HG02885 (cell line): Measurements from ENCODE around the gene RNF207.
A peak's percentile ranks its signal among the peaks of the same experiment; 100 is the strongest.

Source experiments
- ATAC-seq: cut with Tn5 transposase; IDR thresholded peaks from one replicate; pipeline ENCODE4 v1.9.1; 2021; ENCODE audit warnings: mild to moderate bottlenecking; ENCODE audit not compliant: unreplicated experiment, poor library complexity

RNF207 gene

DNA sequence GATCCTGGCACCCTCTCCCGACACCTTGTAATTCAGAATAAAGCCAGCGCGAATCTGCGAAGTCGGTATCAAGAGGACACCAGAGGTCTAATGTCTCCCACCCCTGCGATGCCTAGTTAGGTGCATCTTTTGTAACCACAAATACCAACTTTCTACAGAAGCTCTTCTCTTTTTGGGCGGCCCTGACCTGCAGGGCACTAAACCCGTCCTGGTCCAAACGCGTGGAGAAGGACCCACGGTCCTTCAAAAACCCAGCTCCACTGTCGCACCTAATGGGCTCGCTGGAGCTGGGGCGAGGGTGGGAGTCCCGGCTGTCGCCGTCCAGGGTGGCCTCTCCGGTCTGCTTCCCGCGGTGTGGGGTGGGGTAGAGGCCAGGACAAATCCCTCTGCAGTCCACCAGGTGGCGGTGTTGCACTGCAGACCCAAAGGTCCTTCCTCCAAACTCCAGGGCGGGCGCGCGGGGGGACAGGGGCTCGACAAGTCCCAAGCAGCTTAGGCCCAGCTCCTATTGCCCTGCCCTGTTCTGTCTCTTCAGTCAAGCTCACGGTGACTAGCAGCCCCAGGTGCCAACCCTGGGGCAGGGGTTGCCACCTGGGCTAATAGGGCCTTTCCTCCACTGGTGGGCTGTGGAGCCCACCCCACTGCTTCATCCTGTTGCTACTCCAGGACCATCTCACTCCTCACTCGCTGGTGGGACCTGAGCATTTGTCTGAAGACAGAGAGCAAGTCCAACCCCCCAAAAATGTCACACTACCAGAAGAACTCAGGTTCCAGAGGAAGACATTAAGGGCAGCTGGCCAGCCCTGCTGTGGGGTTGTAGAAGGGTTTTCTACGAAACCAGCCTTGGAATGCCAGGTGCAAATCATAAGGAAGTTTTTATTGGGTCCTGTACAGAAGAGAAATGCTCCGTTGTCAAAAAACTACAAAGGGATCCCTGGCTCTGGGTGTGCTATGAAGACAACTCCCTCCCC lies 40.9 kb downstream of the RNF207 start:
- ATAC-seq: peak; percentile 44

DNA sequence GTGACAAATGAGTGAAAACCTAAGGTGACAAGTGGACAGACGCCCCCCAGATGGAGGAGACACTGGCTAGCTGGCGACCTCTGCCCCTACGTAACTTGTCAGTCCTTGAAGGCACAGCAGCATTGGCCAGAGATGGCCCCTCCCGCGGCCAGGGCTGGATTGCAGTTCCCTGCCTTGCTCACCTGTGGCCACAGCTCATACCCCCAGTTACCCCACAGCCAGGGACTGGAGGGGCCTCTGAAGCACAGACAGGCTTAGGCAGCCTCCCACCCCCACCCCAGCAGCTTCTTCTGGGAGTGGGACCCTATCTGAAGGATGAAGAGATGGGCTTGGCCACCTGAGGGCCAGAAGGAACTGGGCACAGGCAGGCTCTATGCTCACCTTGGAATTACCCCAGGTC lies 41.7 kb downstream of the RNF207 start:
- no peak for ATAC-seq

DNA sequence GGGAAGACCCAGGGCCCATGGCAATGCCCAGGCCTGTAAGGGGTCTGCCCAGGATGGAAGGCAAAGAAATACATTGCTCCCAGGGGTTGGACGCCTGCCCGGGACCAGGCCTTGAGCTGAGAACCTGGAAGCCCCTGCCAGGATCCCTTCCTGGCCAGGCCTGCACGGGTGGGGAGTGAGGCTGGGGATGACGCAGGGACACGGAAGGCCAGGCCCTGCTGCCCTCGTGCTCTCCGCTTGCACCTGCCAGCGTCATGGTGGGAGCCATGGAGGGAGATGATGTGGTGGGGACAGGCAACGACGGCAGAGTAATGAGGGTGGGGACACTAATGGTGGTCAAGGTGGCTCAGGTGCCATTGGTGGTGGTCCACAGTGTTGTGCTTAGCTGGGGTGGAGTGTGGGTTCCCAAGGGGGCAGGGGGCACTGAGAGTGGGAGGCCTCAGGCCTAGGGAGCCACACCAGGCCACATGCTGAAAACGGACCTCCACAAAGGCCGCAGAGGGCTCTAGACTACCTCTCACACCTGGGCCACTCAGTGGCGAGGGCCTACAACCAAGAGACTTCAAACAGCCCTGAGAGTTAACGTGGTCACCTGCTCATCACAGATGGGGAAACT lies 42.4 kb downstream of the RNF207 start:
- ATAC-seq: no peak

DNA sequence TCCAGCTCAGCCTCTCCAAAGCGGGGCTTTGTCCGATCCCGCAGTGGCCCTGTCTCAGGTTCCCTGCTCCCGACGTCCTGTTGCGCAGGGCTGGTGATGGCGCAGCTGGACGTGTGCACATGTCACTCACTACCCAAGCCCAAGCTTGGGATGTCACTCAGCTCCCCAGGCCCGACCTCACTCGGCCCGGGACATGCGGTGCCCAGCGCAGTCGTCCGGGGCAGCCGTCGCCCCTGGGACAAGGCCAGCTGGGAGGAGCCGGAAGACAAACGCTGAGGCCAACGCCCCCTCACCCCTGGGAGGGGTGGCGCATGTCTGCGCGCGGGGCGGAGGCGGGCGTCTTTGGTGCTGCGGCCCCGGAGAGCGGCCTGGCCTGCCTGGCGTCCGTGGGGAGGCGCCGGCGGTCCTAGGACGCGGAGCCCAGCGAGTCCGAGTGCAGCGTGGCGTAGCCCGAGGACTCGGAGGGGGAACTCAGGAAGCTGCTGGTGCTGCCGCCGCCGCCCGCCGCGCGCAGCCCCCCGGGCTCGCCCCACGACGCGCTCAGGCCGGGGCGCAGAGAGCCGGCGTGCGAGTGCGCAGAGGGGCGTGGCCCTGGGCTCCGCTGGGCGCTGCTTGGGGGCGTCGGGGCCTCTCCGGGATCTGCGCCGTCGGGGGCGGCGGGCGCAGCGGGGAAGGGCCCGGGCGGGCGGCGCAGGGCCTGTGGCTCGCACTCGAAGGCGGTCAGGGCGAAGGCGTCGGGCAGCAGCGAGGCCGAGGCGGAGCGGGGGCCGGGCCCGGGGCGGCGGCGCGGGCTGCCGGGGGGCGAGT lies 43.2 kb downstream of the RNF207 start:
- ATAC-seq: no peak

DNA sequence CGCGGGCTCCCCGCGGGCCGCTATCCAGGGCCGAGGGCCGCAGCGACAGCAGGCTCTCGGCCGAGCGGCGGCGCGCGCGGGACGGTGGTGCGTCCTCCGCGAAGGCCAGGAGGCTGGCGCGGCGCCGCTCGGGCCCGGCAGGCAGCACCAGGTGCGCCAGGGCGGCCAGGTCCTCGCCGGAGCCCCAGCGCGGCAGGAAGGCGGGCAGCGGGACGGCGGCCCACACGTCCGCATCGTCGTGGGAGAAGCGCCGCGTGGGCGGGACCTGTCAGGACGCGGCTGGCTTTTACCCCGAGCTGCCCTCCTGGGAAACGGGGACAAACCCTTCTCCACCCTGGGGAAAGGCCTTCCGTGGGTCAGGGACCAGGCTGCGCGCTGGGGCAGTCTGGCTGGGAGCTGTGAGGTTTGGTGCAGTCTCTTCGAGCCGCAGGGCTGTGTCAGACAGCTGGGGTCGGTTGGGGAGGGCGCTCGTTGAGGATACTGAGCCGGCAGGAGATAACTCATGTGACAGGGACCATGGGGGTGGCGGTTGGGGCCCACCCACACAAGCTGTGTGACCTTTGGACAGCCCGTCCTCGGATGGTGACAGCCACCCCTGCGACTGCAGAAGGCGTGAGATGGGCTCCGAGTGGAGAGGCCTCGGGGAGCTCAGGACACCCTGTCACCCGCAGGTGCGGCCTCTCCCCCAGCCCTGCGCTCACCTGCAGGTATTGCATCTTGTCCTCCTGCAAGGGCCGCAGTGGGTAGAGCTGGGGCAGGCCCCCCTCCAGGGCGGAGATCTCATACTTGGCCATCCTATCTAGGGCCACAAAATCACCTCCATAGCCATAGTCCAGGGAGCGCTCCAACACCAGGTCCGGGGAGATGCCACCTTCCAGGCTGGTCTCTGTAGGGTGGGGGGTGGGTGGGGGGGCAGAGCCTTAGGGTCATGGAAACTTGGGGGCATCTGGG lies 44.1 kb downstream of the RNF207 start:
- no peak for ATAC-seq

DNA sequence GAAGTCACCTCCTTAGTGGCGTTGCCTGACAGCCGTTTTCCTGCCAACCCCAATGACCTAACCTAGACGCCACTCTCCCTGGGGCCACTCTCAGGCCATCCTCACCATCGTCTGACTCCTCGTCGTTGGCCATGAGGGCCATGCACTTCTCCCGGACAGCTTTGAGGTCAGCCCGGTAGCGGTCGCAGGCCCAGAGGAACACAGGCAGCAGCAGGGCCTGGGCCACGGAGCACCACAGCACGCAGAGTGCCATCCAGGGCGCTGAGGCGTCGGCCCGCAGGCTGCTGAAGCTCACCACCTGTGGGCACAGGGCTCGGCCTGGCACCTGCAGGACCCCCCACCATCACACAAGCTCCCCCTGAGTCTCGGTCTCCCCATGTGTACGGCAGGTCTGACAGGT lies 45.3 kb downstream of the RNF207 start:
- no peak for ATAC-seq

DNA sequence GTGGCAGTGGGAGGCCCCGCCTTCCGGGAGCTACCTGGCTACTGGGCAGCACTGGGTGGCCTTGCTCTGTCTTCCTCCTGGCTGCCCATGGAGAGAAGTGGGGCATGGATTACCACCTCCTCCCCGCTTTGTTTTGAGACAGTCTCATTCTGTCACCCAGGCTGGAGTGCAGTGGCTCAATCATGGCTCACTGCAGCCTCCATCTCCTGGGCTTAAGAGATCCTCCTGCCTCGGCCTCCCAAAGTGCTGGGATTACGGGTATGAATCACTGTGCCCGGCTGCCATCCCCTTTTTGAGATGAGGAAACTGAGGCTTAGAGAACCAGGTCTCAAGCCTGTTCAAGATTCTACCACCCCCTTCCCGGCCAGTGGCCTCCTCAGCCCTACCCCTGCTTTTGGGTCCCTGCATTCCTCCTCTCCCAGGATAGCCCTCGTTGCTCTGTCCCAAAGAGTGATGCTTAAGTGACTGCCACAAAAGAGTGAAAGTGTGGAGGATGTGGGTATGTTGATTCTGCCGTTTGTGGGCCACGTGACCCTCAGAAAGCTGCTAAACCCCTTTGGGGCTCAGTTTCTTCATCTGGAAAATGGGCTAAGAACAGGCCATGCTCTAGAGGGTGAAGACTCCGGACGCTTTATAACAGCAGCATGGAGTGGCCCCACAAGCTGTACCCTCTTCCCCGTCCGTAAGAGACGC lies 45.9 kb downstream of the RNF207 start:
- no peak for ATAC-seq

DNA sequence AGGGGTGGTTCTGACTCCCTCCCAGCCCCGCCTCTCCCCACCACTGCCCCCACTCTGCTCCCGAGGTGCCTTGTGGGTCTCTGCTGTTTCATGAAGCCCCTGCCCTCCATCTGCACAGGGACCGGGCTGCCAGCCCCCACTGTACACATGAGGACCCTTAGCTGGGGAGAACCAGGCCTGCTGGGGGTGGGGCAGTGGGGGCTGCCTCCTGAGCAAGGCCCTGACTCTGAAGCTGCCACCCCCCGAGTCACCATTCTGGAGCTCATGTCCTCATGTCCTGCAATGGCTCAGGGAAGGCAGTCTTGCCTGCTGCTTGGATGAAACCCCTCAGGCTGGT lies 46.4 kb downstream of the RNF207 start:
- ATAC-seq: no peak

DNA sequence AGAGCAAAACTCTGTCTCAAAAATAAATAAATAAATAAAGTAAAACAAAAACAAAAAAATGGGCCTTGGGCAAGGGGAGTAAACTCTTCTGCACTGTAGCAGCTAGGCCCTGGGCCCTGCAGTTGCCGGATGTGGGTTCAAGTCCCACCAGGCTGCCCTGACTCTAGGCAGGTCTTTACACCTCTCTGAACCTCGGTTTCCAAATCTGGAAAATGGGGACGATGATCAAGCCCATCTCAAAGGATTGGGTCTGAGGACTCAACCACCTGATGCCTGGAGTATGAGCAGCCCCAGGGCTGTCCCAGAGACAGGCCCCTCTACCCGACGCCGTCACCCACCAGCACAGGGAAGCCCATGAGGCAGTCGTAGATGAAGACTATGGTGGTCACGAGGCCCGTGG lies 47.5 kb downstream of the RNF207 start:
- ATAC-seq: no peak

DNA sequence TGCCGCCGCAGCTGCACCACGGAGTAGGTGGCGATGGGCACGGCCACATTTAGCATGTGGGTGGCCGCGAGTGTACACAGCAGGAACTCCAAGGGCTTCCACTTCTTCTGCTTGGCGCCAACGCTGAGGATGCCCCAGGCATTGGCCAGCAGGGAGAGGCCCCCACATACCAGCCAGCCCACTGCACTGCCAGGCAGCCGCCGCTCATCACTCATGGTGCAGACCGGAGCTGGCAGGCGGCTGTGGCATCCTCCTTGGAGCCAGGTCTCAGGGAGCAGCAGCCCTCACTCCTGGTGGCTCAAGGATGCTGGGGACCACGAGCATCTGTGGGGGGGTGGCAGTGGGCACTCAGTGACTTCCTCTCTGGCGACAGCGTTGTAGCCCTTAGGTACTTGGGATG lies 48.8 kb downstream of the RNF207 start:
- ATAC-seq: no peak

DNA sequence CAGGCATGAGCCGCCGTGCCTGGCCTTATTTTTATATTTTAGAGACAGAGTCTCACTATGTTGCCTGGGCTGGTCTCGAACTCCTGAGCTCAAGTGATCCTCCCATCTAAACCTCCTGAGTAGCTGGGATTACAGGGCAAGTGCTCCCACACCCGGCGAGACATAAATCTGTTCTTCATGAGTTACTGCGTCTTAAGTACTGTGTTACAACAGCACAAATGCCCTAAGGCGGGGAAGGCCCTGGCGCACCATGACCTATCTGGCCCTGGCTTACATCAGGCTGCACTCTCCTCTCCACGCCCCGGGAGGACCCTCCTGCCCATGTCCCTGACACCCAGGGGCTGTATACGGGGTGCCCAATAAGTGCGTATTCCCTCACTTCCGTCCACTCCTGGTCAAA lies 50.7 kb downstream of the RNF207 start:
- no peak for ATAC-seq

DNA sequence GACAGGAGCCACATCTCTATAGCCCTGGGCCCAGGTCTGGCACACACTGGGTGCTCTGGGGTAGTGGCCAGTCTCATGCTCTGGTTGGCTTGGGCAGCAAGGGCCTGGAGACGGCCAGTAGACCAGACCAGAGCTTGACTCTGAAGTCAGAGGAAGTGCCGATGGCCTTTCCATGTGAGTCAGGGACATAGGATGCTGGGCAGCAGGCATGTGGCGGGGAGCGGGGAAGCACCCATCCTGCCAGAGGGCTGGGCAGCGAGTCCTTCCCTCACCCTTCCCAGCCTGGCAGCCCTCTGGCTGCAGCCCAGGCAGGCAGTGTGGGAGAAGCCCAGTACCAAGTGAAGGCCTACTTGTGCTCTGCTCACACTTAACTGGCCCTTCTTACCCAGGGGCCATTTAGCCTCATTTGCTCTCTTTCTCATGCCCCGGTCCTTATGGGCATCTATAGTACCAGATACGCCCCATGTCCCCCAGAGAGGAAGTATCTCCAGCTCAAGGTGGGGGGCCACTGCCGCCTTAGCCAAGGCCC lies 51.7 kb downstream of the RNF207 start:
- no peak for ATAC-seq

DNA sequence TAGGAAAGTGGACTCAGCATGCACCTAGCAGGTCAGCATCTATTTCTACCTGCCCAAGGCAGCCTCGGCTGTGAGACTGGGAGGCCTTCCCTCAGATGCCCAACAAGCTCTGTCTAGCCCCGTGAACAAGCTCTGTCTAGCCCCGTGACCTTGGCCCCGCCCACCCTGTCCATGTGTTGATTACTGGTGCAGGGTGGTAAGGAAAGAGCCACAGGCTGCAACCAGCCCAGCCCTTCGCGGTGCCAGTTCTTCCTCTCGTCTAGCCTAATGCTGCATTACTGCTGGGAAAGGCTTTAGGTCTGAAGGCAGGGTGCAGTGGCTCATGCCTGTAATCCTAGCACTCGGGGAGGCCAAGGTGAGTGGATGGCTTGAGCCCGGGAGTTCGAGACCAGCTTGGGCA lies 52.8 kb downstream of the RNF207 start:
- ATAC-seq: no peak

DNA sequence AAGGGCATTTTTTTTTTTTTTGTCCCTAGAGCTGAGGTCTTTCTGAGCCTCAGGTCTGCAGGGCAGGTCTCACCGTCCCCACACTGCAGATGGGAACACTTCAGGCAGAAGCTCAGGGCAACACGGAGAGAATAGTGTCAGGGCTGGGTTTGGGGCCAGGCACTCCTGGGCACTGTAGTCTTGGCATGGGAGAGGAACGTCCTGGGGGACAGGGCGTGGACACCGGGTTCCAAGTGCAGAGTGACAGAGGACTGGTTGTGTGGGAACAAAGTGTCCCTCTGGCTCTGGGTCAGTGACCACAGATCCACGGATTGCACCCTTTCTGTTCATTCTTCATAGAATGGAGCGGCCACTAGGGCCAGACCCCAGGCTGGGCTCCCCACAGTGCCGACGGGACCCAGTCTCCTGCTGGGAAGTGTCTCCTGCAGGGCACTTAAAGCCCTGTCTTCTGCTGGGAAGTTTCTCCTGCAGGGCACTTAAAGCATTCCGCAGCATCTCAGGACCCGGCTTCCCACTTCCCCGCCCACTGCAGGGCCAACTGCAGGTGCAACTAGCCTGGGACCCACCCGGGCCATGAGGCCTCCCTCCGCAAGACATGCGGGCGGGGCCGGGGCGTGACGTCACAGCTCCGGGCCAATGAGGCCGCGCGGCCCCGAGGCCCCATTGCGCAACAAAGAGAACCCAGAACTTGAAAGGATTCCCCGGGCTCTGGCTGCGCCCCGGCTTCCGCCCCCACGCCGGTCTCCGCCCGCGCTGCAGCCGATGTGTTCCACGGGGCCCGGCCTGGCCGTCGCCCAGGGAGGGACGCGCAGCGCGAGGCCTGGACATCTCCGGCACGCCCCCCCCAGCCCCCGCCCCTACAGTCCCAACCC lies 53.8 kb downstream of the RNF207 start:
- ATAC-seq: peak; percentile 56

DNA sequence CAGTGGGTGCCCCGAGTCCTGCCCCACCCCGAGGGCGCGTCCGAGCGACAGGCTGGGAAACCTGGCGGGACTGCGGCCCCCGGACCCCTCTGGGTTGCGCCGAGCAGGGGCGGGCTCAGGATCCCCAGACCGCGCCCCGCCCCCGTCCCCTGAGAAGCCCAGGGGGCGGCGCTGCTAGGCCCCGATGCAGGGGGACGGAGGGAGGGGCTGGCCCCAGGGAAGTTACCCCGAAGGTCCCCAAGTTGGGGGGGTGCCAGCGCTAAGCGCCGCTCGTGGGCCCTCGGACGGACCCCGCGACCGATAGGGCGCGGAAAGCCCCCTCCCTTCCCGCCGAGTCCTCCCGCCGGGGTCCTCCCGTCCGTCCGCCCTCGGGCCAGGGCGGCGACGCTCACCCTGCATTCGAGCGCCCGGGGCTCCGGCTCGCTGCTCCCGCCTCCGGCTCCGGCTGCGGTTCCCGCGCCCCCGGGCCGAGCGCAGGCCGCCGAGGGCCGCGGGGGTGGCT lies 54.6 kb downstream of the RNF207 start:
- ATAC-seq: peak; percentile 28

DNA sequence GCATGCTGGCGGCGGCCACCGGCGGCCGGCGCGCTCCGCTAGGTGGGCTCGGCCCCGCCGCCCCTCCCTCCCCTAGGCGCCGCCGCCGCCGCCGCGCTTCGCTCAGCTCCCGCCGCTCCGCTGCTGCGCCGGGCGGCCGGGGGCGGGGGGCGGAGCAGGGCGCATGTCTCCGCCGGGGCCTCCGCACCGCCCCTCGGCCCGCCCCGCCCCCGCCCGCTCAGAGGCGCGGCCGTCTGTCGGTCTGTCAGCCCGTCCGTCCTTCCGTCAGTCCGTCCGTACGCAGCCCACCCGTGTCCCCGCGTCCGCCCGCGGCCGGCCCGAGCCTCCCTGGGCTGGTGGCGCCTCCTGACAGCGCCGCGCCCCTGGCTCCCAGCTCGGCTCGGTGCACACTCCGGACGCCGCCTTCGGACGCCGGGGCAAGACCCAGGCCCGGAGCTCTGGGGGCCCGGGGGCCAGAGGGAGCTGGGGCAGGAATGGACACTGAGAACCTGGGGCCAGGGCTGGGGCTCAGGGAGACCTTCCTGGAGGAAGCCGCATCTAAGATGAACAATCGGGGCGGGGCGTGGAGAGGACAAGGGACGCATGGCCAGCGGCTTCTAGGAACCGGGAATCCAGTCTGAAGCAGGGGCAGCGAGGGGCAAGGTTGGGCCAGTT lies 55.2 kb downstream of the RNF207 start, which contains the start of gene GPR153:
Gene GPR153, minus strand, starts transcription at position 138 of the 654 bp plus-strand sequence. CDS start 6,193 bp downstream, outside the sequence.
- peak; percentile 51 for ATAC-seq

DNA sequence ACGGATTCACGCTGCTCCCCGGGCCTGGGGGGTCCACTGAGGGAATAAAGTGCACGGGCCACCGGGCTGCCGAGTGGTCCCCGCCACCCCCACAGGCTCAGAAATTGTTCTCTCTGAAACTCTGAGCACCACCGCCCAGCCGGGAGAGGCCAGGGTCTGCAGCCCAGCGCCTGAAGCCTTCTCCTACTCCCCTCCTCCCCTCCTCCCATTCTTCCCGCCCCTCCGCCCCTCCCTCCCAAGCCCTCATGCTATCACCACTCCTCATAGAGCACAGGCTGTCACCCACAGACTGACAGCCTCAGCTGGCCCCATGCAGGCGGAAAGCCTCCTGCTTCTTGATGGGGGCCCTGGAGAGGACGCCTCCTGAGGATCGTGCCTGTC lies 55.7 kb downstream of the RNF207 start:
- no peak for ATAC-seq
